Neuronal stem cell (in vitro differentiated cells): Measurements from ENCODE around the gene AOPEP.

ENCODE experiments used
- DNase-seq: peaks from one replicate; pipeline ENCODE4 v3.0.0-alpha.2; 2013; ENCODE audit warnings: low spot score
- H2AFZ ChIP-seq: one replicate; pipeline ENCODE4 v1.6.1; 2013; ENCODE audit warnings: mild to moderate bottlenecking, low read length, inconsistent platforms
- H2AK5ac ChIP-seq: 2 replicates; pipeline ENCODE4 v1.6.1; 2013; ENCODE audit warnings: low read depth, mild to moderate bottlenecking, inconsistent platforms, low read length, moderate library complexity, mixed read lengths
- H2BK120ac ChIP-seq: 2 replicates; pipeline ENCODE4 v1.6.1; 2013; ENCODE audit warnings: low read depth, mild to moderate bottlenecking, inconsistent platforms, low read length, moderate library complexity, mixed read lengths
- H2BK12ac ChIP-seq: one replicate; pipeline ENCODE4 v1.6.1; 2013; ENCODE audit warnings: low read length, inconsistent platforms
- H2BK15ac ChIP-seq: 2 replicates; pipeline ENCODE4 v1.6.1; 2013; ENCODE audit warnings: mild to moderate bottlenecking, low read length, inconsistent platforms, mixed read lengths
- H2BK5ac ChIP-seq: one replicate; pipeline ENCODE4 v1.6.1; 2013; ENCODE audit warnings: inconsistent platforms, mild to moderate bottlenecking, low read length, moderate library complexity
- H3K14ac ChIP-seq: one replicate; pipeline ENCODE4 v1.6.1; 2013; ENCODE audit warnings: low read length, inconsistent platforms
- H3K18ac ChIP-seq: 2 replicates; pipeline ENCODE4 v1.6.1; 2013; ENCODE audit warnings: low read length, inconsistent platforms
- H3K23ac ChIP-seq: 2 replicates; pipeline ENCODE4 v1.6.1; 2013; ENCODE audit warnings: low read depth, mild to moderate bottlenecking, mixed read lengths, low read length, inconsistent platforms; ENCODE audit not compliant: poor library complexity
- H3K27ac ChIP-seq: replicated peaks from 3 replicates; pipeline ENCODE4 v1.5.1; 2013; ENCODE audit warnings: low read length, inconsistent platforms
- H3K27me3 ChIP-seq, 3 experiments: 2 replicates each; pipeline ENCODE4 v1.6.1; 2013; ENCODE audit warnings: low read length in 3 of 3, mild to moderate bottlenecking in 2 of 3, inconsistent platforms in 1 of 3, low read depth in 1 of 3, mixed read lengths in 1 of 3, moderate library complexity in 1 of 3; ENCODE audit not compliant: control insufficient read depth in 3 of 3, insufficient read depth in 3 of 3
- H3K36me3 ChIP-seq, 2 donors: replicated peaks in 1 of 2; 2 replicates each; pipeline ENCODE4 v1.6.1; 2013; ENCODE audit warnings: low read length in 2 of 2; ENCODE audit not compliant: control insufficient read depth in 2 of 2, insufficient read depth in 2 of 2
- H3K4ac ChIP-seq: 2 replicates; pipeline ENCODE4 v1.6.1; 2013; ENCODE audit warnings: inconsistent platforms, mild to moderate bottlenecking, low read length, moderate library complexity
- H3K4me1 ChIP-seq, 2 donors: 1 replicate in 1 of 2; 2 replicates in 1 of 2; pipeline ENCODE4 v1.6.1; 2013; ENCODE audit warnings: low read length in 2 of 2, low read depth in 1 of 2; ENCODE audit not compliant: control insufficient read depth in 2 of 2, insufficient read depth in 1 of 2
- H3K4me2 ChIP-seq: one replicate; pipeline ENCODE4 v1.6.1; 2013; ENCODE audit warnings: mild to moderate bottlenecking, low read length, inconsistent platforms; ENCODE audit not compliant: insufficient read depth, poor library complexity, severe bottlenecking
- H3K4me3 ChIP-seq, 2 donors: 2 replicates each; pipeline ENCODE4 v1.5.1; 2013; ENCODE audit warnings: low read length in 2 of 2, mild to moderate bottlenecking in 2 of 2, inconsistent platforms in 1 of 2, moderate library complexity in 1 of 2
- H3K79me1 ChIP-seq: one replicate; pipeline ENCODE4 v1.6.1; 2013; ENCODE audit warnings: low read depth, mild to moderate bottlenecking, inconsistent platforms, low read length, moderate library complexity
- H3K9ac ChIP-seq: one replicate; pipeline ENCODE4 v1.6.1; 2013; ENCODE audit warnings: mild to moderate bottlenecking, low read depth, low read length, inconsistent platforms; ENCODE audit not compliant: poor library complexity
- H3K9me3 ChIP-seq, 2 donors: replicated peaks in 1 of 2; 2 replicates each; pipeline versions ENCODE3 to v1.6.1; 2013; ENCODE audit warnings: low read length in 2 of 2, mild to moderate bottlenecking in 2 of 2, inconsistent platforms in 1 of 2, low read depth in 1 of 2, mixed read lengths in 1 of 2, moderate library complexity in 1 of 2; ENCODE audit not compliant: control insufficient read depth in 2 of 2, insufficient read depth in 1 of 2
- H4K8ac ChIP-seq: one replicate; pipeline ENCODE4 v1.6.1; 2013; ENCODE audit warnings: low read depth, mild to moderate bottlenecking, inconsistent platforms, low read length, moderate library complexity
- H4K91ac ChIP-seq: one replicate; pipeline ENCODE4 v1.6.1; 2013; ENCODE audit warnings: low read length, low read depth, mild to moderate bottlenecking, inconsistent platforms; ENCODE audit not compliant: poor library complexity
- WGBS, 2 donors: extraction: QIAGEN DNeasy Blood & Tissue Kit; methylation state at CpG; one replicate each; pipeline ENCODE4 v1.1.7; 2013; ENCODE audit warnings: missing lambda C conversion rate in 2 of 2, mixed read lengths in 1 of 2; ENCODE audit not compliant: insufficient read length in 2 of 2, insufficient replicate concordance in 1 of 2; ENCODE audit errors: extremely low coverage in 2 of 2; 5-methylcytosine and 5-hydroxymethylcytosine counted together

The AOPEP gene

DNA sequence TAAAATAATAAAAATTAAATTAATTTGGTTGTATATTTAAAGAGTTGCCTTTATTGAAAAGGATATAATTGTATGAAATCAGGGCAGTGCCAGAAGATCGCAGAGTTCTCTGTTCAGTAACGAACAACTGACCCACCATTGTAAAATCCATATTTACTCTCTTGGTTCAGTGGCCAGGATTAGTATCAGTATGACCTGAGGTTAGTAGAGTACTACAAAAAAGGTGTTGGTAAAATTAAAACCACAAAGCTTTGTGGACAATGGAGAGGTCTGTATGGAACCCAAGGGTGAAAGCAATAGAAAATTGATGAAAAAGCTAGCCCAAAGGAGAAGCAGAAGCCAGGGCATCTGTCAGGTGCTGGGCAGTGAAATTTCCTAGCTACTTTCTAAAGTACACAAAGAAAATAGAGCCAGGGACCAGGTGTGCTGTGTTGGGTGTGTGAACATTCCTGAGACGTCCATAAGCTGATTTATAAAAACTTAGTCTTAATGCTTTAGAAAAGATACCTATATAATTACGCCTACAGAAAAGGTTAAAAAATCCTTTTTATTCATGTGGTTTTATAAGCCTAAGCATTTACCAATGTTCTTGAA is 159.5 kb downstream of the AOPEP start:
- H2BK12ac ChIP-seq, result no peak overlapping the region
- H2AFZ ChIP-seq, result no peak overlapping the region
- H3K36me3 ChIP-seq, result no peaks in the 10 kb centered on the region
- H2BK5ac ChIP-seq, result no peak overlapping the region
- no peak overlapping the region for H3K14ac ChIP-seq
- H4K91ac ChIP-seq, result no peak overlapping the region
- no peak overlapping the region for H2BK15ac ChIP-seq
- H3K4me2 ChIP-seq, result no peak overlapping the region
- no peak overlapping the region for H2BK120ac ChIP-seq
- no peak overlapping the region for H3K4ac ChIP-seq
- H3K18ac ChIP-seq, result no peak overlapping the region
- WGBS, 2 donors, result no CpG with 5 or more reads among the region's 4 CpGs
- no peak overlapping the region for H3K23ac ChIP-seq
- H3K9me3 ChIP-seq, result peaks cover 0 to 7% of the 10 kb centered on the region in 2 donors
- no peak overlapping the region for H3K27ac ChIP-seq
- H3K9ac ChIP-seq, result no peak overlapping the region
- no peaks in the 10 kb centered on the region for H3K79me1 ChIP-seq
- no peak overlapping the region for H4K8ac ChIP-seq
- H3K27me3 ChIP-seq, result no peaks in the 10 kb centered on the region
- no peak for DNase-seq
- H3K4me3 ChIP-seq, result no peak overlapping the region
- H2AK5ac ChIP-seq, result no peak overlapping the region
- peaks cover 4% of the 10 kb centered on the region in 2 donors for H3K4me1 ChIP-seq

DNA sequence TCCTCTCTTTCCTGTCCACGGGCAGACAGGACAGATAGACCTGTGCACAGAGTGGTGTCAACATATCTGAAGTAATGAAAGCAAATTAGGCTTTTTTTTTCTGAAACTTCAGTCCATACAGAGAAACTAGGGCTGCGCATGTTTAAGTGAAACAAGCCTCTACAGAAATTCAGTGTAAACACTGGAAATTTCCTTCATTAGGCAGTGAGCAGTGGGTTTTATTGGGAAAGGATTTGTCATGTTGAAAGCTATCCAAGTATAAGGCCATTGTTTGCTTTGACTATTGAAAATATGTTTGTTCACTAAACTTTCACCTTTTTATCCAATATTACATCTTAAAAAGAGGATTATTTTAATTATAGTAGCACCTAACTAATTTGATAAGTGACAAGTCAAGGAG is 161.2 kb downstream of the AOPEP start:
- no peak for DNase-seq
- Histone ChIP-seq H3K27me3 (no peaks in the 10 kb centered on the region), H3K18ac (no peak overlapping the region), H2BK12ac (no peak overlapping the region), H2AK5ac (no peak overlapping the region), H4K8ac (no peak overlapping the region), H3K36me3 (no peaks in the 10 kb centered on the region), H3K4ac (no peak overlapping the region), H3K9ac (no peak overlapping the region), H3K27ac (no peak overlapping the region), H3K79me1 (no peaks in the 10 kb centered on the region), H4K91ac (no peak overlapping the region), H3K4me2 (no peak overlapping the region), H3K4me3 (no peak overlapping the region), H3K9me3 (peaks cover 0 to 10% of the 10 kb centered on the region in 2 donors), H3K14ac (no peak overlapping the region), H3K23ac (no peak overlapping the region), H2BK5ac (no peak overlapping the region), H2BK120ac (no peak overlapping the region), H2BK15ac (no peak overlapping the region), H3K4me1 (peaks cover 4% of the 10 kb centered on the region in 2 donors), H2AFZ (no peak overlapping the region)
- no CpG with 5 or more reads among the region's 2 CpGs for WGBS, 2 donors

DNA sequence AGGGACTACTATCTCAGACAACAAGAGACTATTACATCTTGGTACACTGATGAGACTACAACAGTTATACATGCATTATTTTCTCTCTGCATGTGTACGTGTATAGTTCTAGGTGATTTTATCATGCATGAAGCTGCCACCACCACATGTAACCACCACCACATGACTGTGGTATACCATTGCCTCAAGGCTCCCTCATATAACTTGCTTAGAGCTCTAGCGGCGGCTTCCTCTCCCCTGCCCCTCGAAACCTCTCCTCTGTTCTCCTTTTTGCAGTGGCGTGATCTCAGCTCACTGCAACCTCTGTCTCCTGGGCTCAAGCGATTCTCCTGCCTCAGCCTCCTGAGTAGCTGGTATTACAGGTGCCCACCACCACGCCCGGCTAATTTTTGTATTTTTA is 162.3 kb downstream of the AOPEP start:
- H2AFZ ChIP-seq, result no peak overlapping the region
- no peak overlapping the region for H2BK15ac ChIP-seq
- no peak overlapping the region for H3K4me2 ChIP-seq
- no peak overlapping the region for H3K14ac ChIP-seq
- no peaks in the 10 kb centered on the region for H3K79me1 ChIP-seq
- H3K18ac ChIP-seq, result no peak overlapping the region
- H2AK5ac ChIP-seq, result no peak overlapping the region
- H2BK120ac ChIP-seq, result no peak overlapping the region
- no peak overlapping the region for H3K9ac ChIP-seq
- H3K27ac ChIP-seq, result no peak overlapping the region
- no CpG with 5 or more reads among the region's 8 CpGs for WGBS, 2 donors
- no peak overlapping the region for H2BK5ac ChIP-seq
- peaks cover 0 to 10% of the 10 kb centered on the region in 2 donors for H3K9me3 ChIP-seq
- H3K4me3 ChIP-seq, result no peak overlapping the region
- peaks cover 2 to 4% of the 10 kb centered on the region in 2 donors for H3K4me1 ChIP-seq
- H3K27me3 ChIP-seq, result no peaks in the 10 kb centered on the region
- H4K8ac ChIP-seq, result no peak overlapping the region
- no peak overlapping the region for H3K23ac ChIP-seq
- no peak overlapping the region for H4K91ac ChIP-seq
- no peak for DNase-seq
- no peak overlapping the region for H2BK12ac ChIP-seq
- H3K4ac ChIP-seq, result no peak overlapping the region
- no peaks in the 10 kb centered on the region for H3K36me3 ChIP-seq

DNA sequence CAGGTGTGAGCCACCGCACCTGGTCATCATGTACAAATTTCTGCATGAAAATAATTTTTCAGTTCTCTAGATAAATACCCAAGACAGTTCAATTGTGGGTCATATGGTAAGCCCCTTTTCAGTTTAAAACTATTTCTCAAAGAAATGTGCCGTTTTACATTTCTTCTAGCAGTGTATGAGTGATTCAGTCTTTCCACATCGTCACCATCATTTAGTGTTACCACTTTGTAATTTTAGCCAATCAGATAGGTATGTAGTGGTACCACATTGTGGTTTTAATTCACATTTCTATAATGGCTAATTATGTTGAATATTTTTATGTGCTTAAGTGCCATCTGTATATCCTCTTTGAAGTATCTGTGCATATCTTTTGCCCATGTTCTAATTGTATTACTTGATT is 163.1 kb downstream of the AOPEP start:
- H3K79me1 ChIP-seq, result no peaks in the 10 kb centered on the region
- no peak overlapping the region for H3K4me2 ChIP-seq
- H2AK5ac ChIP-seq, result no peak overlapping the region
- no peak for DNase-seq
- H2BK12ac ChIP-seq, result no peak overlapping the region
- H2BK15ac ChIP-seq, result no peak overlapping the region
- no peak overlapping the region for H3K9ac ChIP-seq
- H4K8ac ChIP-seq, result no peak overlapping the region
- no peak overlapping the region for H3K27ac ChIP-seq
- no peak overlapping the region for H3K4ac ChIP-seq
- WGBS, 2 donors, result no CpG with 5 or more reads among the region's 3 CpGs
- peaks cover 2 to 4% of the 10 kb centered on the region in 2 donors for H3K4me1 ChIP-seq
- no peaks in the 10 kb centered on the region for H3K27me3 ChIP-seq
- H3K4me3 ChIP-seq, result no peak overlapping the region
- H2BK120ac ChIP-seq, result no peak overlapping the region
- H3K36me3 ChIP-seq, result no peaks in the 10 kb centered on the region
- H3K23ac ChIP-seq, result no peak overlapping the region
- no peak overlapping the region for H3K18ac ChIP-seq
- H3K9me3 ChIP-seq, result peaks cover 0 to 10% of the 10 kb centered on the region in 2 donors
- H3K14ac ChIP-seq, result no peak overlapping the region
- H4K91ac ChIP-seq, result no peak overlapping the region
- H2BK5ac ChIP-seq, result no peak overlapping the region
- H2AFZ ChIP-seq, result no peak overlapping the region
